GM19397 (cell line): Measurements from ENCODE around the gene SPTLC1.
"Not testable (repeated sequence)": the region's sequence is repeated elsewhere in the genome, so short reads cannot be mapped to it uniquely, and the experiment has no call there.

Experiments used
- ATAC-seq: cut with Tn5 transposase; IDR thresholded peaks from one replicate; pipeline ENCODE4 v1.9.1; 2021; ENCODE audit warnings: mild to moderate bottlenecking, moderate library complexity; ENCODE audit not compliant: unreplicated experiment

The SPTLC1 gene

DNA sequence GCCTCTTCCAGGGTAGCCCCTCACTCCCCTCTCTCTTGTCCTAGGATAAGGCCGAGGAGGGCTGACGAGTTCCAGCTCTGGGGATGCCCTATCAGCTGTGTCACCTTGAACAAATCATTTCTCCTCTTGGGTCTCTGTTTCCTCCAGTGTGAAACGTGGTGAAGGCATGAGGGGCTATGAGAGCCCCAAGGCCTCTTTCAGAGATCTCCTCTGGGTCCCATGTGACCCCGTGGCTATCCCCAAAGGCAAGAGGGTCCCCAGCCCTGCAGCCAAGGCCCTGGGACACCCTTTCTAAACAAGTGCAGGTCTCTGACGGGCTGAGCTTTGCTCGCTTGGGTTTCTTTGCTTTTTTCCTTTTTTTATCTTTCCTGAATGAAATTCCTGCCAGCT lies 25.5 kb upstream of the SPTLC1 start:
- ATAC-seq, result no peak

DNA sequence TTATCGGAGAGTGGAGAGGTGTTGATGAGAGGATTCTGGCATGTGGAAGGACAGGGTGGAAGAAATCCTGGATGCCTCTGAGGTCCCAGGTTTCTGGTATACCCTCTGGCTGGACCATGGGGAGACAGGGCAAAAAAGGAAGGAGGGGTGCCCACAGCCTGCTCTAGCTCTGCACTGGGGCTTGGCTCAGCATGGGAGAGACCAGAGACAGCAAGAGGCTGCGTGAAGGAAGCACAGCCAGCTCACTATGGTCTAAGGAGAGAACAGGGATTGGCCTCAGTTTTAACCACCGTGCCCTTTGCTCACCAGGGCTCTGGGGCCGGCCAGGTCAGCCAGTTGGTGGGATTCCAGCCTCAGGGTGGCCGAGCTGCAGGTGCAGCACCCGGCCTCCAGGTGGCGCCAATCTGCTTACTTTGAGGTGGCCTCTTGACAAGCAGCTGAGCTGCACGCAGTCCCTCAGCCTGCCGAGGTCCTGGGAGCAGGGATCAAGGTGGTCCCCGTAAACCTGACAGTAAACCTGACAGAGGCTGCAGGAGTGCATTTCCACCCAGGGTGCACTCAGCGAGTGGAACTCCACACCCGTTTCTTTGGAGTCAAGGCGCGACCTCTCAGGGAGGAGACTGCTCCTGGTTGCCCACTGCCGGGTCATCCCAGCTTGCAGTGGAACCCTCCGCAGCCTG lies 25.0 kb upstream of the SPTLC1 start:
- no peak for ATAC-seq

DNA sequence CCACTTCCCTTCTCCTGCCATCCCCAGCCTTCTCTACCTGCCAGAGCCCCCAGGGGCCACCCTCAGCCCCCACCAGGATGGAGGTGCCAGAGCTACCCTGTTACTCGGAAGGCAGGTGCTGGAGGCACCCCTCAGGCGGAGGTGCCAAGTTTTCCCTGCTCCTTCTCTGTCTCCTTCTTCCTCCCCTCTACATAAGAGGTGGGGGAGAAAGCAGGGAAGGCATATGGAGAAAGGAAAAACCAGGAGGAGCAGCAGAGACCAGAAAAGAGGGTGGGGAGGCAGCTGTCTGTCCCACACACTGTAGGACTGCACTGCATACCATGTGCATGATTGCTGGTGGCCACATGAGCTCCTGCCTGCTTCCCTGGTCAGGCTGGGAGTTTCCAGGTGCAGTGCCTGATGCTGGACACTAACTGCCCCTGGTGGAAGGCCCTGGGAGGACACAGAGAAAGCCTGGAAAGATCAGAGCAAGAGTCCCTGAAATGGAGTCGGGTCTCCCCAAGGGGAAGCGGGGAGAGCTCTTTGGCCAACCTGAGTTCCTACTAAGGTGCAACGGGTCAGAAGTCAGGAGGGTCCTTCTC lies 23.8 kb upstream of the SPTLC1 start:
- ATAC-seq, result not testable (repeated sequence)

DNA sequence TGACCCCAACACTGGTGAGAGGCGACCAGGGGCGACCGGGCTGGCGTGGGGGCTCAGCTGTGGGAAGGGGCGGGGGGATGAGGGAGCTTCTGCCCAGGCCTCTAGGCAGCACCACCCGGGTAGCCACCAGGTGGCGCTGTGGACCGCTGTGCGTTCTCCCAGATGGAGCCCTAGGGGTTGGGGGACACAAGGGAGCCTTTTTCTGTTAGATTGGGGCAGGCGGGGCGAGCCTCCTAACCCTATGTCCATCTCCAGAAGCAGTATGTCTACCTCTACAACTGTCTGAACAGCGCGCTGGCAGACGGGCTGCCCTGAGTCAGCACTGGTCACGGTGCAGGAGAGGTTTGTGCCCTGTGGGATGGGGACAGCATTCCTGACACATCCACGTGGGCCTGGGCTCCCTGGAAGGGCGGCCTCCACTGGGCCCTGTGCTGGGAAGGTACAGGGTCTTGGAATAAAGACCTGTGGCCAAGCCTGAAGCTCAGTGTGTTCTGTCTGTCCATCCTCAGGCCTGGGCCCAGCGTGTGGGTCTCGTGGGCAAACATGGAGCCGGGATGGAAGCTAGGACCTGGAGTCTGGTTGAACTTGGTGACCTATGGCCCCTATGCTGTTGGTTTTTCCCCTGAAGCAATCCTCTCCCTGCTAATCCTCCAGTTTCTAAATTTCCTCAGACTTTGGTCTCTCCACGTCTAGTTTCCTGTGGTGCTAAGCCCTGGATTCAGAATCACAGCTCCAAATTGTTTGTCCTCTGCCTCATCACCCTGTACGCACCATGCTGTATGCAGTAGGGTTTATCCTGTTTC lies 23.1 kb upstream of the SPTLC1 start:
- no peak for ATAC-seq

DNA sequence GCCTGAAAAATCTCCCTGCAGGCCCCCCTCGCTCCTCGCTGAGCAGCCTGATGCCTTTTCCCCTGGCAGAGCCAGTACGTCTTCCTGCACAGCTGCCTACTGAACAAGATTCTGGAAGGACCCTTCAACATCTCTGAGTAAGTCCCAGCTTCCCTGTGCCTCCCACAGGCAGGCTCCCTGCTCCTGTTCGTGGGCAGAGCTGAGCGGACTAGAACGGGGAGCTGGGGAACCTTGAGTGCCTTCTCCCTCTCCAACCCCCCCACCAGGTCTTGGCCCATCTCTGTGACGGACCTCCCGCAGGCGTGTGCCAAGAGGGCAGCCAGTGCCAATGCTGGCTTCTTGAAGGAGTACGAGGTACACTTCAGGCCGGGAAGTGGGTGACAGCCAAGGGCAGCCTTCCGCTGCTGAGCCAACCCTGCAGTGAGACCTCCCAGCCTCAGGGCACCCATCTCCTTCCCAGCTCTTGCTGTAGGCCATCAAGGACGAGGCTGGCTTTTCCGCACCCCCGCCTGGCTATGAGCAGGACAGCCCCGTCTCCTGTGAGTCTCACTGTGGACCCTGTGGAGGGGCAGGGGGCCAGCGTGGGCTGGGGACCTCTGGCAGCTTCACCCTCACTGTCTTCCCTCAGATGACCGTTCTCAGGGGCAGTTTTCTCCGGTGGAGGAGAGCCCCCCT lies 21.1 kb upstream of the SPTLC1 start:
- ATAC-seq, result no peak

DNA sequence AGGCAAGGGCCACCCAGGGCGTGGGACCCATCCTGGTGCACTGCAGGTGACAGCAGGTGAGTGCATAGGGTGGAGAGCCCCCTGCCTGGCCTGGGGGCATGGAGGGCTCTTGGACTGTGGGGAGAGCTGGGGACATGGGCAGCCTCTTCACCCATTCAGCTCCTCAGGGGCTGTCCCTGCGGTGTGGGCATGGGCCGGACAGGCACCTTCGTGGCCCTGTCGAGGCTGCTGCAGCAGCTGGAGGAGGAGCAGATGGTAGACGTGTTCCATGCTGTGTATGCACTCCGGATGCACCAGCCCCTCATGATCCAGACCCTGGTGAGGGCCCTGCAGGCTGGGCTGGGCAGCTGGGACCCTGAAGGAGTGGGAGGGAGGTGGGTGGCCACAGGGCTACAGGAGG lies 20.4 kb upstream of the SPTLC1 start:
- ATAC-seq, result no peak

DNA sequence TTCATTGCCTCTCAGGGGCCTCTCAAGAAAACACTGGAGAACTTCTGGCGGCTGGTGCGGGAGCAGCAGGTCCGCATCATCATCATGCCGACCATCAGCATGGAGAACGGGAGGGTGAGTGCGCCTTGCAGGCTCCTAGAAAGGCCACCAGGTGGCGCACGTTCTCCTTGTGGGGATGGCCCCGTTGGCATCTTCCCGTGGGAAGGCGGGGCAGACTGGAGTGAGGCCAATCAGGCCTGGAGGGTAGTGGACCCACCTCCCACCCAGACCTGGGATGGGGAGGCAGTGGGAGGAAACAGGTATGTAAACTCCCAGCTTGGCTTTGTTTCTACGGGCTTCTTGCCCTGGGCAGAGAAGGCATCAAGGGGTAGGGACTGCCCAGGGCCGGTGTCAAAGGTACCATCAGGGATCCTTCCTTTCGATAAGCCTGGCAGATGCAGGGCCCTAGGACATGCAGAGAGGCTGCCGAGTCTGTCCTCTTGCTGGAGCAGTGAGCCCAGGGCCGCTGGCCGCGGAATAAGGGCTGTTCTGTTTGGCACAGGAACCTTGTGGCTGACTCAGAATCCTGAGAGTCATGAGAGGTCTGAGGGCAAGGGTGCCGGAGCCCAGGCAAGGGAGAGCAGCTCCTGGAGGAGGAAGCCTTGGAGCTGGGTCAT lies 18.9 kb upstream of the SPTLC1 start:
- ATAC-seq, result no peak

DNA sequence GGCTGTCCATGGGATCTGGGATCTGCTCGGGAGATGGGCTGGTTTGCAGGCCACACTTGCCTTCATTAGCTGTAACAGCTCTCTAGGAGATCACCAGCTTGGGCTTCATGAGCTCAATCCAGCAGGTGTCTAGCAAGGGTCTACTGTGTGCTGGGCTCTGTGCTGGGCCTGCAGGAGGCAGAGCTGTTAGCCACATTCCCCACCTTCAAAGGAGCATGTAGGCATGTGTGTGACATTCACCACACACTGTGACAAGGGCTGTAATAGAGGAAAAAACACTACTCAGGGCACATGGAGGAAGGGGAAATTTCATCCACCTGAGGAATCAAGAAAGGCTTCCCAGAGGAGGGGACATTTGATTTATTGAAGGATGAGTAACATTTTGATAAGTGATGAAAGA lies 17.7 kb upstream of the SPTLC1 start:
- ATAC-seq, result not testable (repeated sequence)

DNA sequence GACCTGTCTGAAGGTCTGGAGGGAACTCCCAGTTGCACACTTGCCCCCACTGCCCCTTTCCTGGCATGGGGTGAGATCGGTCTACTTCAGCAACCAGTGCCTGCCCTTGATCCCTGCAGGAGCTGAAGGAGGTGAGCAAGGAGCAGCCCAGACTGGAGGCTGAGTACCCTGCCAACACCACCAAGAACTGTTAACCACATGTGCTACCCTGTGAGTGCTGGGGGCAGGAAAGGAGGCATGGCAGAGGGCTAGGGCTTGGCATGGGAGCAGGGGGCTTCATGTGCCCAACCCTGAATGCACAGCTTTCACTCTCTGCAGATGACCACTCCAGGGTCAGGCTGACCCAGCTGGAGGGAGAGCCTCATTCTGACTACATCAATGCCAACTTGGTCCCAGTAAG lies 17.3 kb upstream of the SPTLC1 start:
- no peak for ATAC-seq

DNA sequence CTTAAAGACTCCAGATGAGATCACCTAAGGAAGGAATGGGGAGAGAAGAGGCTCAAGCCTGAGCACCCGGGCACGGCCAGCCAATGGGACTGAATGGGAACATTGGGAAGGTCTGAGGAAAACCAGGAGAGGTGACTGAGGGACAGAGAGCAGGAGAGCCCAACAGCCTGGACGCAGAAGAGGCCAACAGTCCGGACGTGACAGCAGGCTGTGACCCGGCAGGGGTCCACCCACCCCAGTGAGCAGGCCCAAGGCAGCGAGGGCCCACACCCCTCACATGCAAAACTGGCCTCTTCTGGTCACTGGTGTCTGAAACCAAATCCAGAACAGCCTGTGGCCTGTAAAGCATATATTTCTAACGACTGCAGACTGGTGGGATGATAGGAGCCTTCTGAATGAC lies 7.6 kb upstream of the SPTLC1 start:
- ATAC-seq, result no peak

DNA sequence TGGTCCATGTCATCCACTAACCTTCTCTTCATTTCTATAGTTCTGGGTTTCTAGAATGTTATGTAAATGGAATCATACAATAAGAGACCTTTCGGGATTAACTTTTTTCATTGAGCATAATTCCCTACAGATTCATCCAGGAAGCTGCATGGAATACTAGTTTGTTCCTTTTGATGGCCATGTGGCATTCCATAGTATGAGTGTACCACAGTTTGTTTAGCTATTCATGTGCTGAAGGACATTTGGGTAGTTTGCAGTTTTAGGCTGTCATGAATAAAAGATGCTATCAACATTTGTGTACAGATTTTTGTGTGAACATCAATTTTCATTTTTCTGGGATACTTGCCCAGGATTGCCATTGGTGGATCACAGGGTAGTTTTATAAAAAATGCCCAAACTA lies 6.8 kb upstream of the SPTLC1 start:
- no peak for ATAC-seq

DNA sequence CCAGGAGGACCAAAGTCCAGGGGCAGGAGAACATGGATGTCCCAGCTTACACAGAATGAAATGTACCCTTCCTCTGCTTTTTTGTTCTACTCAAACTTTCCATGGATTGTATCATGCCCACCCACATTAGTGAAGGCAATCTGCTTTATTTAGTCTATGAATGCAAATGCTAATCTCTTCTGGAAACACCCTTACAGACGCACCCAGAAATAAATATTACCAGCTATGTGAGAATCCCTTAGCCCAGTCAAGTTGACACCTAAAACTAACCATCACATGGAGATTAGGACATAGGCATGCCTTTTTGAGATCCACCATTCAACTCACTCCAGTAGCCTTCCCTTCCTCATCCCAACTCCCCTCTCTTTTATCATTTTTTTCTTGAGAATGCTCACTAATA lies 6.1 kb upstream of the SPTLC1 start:
- no peak for ATAC-seq

DNA sequence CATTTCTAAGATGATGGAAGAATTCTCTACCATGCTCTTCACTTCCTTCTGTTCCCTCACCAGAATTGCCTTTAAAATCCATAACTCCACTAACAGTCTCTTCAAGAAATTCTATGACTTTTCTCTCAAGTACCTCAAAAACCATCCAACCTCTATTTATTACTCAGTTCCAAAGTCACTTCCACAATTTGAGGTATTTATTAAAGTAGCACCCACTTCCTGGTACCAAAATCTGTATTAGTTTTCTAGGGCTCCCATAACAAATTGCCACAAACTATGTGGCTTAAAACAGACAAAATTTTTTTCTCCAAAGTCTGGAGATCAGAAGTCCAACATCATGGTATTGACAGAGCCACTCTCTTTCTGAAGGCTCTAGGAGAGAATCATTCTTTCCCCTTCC lies 4.9 kb upstream of the SPTLC1 start:
- ATAC-seq, result no peak

DNA sequence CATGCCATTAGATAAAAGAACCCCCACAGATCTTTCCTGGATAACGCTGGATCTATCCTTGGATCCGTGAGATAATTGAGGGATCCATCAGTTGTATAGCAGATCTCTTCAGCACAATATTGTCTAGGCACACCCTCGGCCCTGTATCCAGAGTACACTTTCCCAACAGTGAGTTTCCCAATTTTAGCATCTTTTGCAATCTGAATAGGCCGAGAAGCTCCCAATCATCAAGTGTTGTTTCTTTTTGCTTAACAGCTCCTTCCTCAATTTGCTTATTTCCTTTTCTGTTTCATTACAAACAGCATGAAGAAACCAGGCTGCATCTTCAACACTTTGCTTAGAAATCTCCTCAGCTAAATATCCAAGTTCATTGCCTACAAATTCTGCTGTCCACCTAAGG lies 4.4 kb upstream of the SPTLC1 start:
- ATAC-seq, result no peak

DNA sequence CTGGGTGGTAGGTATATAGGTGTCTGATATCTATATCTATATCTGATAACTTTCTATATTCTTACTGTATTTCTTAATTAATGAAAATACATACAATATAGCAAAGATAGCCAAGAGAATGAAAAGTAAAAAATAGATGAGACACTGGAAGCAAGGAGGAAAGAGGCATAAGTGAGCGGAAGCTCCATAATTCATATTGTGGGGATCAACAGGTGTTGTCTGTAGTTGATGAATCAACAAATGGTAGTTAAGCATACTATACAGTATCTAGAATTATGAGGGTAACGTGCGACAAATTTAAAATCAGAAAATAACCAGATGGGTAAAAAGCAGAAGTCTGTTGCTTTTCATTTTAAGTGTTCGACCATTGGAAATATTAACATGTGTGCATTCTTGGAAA lies 7.1 kb downstream of the SPTLC1 start:
- no peak for ATAC-seq

DNA sequence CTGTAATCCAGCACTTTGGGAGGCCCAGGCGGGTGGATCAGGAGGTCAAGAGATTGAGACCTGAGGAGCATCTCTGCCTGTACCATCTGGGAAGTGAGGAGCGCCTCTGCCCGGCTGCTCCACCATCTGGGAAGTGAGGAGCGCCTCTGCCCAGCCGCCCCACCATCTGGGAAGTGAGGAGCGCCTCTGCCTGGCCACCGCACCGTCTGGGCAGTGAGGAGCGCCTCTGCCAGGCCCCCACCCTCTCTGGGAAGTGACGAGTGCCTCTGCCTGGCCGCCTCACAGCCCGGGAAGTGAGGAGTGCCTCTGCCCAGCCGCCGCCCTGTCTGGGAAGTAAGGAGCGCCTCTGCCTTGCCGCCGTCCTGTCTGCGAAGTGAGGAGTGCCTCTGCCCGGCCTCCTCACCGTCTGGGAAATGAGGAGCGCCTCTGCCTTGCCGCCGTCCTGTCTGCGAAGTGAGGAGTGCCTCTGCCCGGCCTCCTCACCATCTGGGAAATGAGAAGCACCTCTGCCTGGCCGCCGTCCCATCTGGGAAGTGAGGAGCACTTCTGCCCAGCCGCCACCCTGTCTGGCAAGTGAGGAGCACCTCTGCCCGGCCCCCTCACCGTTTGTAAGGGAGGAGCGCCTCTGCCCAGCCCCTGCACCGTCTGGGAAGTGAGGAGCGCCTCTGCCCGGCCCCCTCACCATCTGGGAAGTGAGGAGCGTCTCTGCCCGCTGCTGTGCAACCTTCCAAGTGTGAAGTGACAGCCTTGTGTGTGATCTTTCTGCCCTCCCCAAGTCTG lies 9.6 kb downstream of the SPTLC1 start:
- not testable (repeated sequence) for ATAC-seq

DNA sequence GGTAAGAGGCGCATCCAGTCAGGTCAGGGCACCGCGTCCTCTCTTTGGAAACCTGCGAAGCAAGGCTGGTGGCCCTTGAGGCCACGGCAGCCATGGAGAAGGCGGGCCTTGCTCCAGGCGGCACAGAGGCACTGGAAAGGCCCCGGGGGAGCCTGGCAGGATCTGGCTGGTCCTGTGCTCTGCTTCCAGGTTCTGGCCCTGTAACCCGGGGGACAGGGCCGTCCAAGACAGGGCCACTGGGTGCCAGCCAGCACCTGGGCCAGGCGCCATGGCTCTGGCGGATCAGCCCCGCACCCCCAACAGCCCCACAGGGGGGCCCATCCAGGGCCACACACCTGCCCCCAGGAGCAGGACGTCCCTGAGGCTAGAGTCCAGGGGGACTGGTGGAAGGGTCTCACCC lies 11.6 kb downstream of the SPTLC1 start:
- ATAC-seq, result not testable (repeated sequence)

DNA sequence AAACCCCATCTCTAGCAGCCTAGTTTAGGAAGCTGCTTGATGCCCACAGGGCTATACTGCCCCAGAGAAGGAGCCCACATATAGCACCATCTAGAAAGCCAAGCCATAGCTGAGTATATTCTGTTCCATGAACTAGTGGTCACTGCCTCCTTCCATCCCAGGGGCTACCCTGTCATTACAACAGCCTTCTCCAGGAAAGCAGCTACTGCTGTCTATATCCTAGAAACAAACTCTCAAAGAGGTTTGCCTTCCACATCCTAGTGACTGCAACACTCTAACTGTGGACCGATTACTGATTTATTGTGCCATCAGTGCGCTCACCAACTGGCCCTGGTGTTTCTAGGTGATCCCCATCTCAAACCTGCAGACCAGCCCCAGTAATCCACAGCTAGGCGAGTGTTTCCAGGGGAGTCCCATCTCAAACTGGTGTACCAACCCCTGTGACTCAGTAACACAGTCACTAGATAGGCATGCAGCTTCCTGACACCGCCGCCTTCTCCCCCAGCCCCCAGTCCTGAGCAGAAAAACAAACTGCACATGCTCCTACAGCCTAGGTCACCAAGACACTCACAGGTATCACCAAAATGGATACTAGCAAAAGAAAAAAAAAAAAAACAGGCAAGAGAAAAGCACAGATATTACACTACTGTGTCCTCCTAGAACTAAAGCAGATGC lies 14.8 kb downstream of the SPTLC1 start:
- no peak for ATAC-seq

DNA sequence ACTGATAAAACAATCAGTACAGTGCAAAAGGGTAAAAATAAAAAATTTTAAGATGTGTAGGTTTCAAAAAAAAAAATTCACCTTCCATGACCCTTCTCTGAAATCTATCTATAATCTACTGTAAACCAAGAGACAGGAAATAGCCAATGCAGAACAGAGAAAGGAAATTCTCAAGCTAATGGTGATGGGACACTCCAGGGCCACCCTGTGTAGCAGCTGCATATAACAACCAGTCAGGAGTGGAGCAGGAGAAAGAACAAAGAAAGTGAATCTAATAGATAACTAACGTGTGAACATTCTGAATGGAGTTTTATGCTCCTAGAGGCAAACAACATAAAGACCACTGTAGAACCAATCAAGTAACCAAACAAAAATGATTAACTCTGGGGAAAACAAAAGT lies 16.6 kb downstream of the SPTLC1 start:
- ATAC-seq, result no peak

DNA sequence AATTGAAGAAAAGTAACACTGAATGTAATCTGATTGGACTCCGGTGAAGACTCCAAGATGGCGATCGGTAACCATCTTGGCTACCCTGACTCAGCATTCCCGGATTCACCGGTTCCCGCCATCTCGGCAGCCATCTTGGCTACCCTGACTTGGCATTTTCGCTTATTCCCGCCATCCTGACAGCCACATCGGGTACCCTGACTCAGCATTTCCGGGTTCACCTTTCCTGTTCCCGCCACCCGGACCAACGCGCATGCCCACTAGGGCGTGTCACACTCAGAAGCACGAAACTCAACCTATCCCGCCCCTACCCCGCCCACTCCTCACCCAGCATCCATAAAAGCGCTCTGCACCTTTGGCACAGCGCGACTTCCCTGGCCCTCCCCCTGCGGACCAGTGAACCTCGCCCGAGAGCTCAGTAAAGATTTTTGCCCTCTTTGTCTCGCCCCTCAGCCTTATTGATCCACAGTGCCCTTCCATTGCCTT lies 17.2 kb downstream of the SPTLC1 start:
- ATAC-seq, result no peak
